Stomach (tissue), 4 donors: ENCODE measurements around the gene TPSAB1.

ENCODE experiments used
- CTCF ChIP-seq, 7 experiments: fragments of 450-650 bp in 4 of 7; fragments of 200-600 bp in 3 of 7; sonication (generic) in 3 of 7; IDR thresholded peaks; one replicate each; pipeline ENCODE4 v1.5.1; 2016 to 2019; ENCODE audit warnings: antibody characterized with exemption in 7 of 7, control low read depth in 2 of 7, mild to moderate bottlenecking in 1 of 7
- POLR2A ChIP-seq, 4 donors: fragments of 450-650 bp; IDR thresholded peaks; one replicate each; pipeline ENCODE4 v1.6.1; 2016; ENCODE audit warnings: antibody characterized with exemption in 4 of 4, control low read depth in 2 of 4, mild to moderate bottlenecking in 1 of 4, moderate library complexity in 1 of 4

GRCh38 chr16:1244881-1245280 is 4.4 kb downstream of the TPSAB1 start:
- no peak for TF ChIP-seq CTCF (IDR thresholded peaks at IDR 0.05)
- TF ChIP-seq POLR2A (IDR thresholded peaks at IDR 0.05): no peak
